ENCODE results near the gene EPX.

The EPX gene

DNA sequence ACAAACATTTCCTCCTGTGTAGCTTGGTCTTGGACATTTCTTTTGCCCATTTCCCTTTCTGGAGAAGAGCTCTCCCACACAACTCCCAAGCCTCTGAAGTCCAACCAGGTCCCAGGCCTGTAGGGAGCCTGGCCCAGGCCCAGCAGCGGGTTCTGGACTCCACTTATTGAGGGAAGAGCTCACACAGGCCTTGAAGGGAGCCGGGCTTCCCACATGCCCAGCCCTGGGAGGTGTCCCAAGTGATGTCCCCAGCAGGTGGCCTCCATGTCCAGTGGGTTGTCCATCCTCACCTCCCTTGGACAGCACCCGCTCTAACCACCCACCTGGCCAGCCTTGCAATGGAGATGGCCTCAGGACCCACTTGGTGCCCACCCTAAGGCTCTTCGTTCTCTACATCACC lies 5.9 kb upstream of the EPX start:
- no peak for DNase-seq

DNA sequence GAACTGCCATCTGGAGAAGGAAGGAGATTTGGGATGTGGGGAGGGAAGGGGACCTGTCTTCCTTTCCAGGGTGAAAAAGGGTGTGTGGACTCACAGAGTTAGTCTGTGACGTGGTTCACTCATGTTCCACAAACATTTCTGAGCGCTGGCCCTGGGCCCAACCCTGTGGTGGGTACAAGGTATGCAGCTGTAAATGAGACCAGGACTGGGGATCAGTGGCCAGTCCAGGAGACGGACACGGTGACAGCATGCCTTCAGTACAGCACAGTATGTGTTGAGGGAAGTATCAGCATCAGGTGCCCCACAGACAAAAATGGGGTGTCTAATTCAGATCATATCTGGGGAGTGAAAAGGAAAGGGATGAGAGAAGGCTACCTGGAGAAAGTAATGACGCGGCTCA lies 5.5 kb upstream of the EPX start:
- DNase-seq = no peak

DNA sequence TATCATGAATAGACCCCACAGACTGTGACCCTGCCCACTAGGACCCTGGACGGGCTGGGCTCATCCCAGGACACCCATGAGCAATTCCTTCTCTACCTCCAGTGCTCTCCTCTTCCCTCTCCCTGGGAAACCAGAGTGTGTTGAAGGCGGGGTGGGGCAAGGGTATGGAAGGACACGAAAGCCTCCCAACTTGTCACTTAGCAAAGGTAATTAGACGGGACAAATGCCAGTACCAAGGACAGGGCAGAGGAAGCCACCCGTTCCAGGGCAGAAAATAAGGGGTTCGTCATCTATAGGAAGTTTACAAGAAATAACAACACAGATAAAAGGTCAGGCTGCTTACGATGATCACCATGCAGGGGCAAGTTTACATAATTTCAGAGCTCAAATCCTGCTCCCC lies 4.9 kb upstream of the EPX start:
- DNase-seq = no peak

DNA sequence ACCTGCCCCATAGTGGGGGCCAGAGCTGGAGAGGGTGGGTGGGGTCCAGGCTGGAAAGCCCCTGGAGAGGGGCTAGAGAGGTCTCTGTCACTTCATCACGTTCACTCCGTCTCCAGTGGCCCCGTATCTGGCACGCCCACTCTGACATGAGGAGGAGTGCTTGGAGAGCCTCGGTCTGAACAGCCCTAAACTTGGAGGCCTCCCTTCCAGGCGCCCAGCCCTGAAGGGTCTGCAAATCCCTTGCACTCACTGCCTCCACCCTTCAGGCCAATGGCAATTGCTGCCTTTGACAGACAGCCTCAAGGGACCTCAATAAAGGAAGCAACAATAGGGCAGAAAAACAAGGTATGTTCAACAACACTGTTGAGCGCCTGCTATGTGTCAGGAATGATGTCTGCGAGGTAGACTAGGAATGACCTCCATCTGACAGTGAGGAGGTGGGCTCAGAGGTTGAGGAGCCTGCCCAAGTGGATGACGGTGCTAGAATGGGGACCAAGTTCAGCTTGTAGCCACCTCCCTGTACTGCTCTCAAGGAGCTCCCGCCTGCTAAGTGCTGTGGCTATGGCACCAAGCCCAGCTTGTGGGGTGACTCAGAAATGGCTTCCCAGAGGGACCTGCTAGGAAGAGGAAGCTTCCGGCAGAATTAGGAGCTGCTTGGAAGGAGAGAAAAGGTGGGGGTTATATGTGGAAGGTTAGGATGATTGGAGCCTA lies 2.9 kb upstream of the EPX start:
- no peak for DNase-seq

DNA sequence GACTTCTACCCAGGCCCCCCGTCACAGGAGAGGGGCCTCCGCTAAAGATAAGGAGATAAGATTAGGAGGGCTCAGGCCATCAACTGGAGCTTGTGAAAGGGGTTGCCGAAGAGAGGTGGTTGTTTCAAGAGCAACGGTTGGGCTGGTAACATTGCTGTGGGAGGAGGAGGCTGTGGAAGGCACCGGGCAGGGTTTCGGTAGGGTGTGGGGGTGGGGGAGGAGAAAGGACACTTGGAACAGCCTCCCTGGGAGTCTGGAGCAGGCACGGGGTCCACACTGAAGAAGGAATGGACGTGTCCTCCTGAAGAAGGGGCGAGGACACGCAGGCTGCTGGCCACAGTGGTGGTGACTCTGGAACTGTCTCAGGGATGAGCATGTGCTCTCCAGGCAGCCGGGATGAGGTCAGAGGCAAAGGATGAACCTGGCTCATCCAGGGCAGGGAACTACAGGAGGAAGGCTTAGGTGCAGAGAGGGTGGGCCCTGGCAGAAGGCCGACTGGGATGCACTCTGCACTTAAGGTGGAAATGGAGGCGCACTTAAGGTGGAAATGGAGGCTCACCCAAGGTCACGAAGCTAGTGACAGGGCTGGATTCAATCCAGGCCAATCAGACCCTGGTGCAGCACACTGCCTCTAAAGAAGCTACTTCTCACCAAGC lies 1.2 kb upstream of the EPX start:
- DNase-seq = no peak

DNA sequence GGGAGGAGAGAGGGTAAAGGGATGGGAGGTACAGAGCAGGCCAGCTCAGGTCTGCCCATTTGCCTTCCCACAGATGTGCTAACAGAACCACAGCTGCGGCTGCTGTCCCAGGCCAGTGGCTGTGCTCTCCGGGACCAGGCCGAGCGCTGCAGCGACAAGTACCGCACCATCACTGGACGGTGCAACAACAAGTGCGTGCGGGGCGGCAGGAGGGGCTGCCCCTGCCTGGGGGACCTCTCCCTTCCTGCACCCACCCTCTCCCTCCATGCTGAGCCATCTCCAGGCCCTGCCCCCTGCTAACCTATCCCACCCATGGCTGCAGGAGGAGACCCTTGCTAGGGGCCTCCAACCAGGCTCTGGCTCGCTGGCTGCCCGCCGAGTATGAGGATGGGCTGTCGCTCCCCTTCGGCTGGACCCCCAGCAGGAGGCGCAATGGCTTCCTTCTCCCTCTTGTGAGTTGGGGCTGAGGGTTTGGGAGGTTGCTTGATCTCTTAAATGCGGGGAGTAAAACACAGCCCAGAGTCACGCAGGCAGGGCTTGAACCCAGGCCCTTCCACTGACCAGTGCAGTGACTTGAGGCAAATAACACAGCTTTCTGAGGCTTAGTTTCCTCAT lies 1.2 kb downstream of the EPX start:
- no peak for DNase-seq

DNA sequence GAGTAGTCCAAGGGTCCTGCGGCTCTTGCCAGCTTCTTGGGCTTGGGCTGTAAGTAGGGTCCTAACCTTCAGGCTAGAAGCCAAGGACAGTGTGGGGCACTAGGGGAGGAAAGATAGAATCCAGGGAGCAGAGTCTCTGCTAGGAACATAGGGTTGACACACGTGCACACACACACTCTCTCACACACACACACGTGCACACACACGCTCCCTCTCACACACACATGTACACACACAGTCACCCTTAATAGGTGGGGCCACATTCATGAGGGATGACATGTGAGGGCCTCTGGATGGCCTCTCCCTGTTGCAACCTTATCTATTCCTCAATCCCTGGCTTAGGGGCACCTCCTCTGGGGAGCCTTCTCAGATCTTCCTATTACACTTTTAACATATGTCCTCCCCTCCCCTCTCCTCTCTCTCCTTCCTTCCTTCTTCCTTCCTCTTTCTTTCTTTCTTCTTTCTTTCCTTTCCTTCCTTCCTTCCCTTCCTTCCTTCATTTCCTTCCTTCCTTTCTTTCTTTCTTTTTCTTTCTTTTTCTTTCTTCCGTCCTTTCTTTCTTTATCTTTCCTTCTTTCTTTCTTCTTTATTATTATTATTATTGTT lies 3.1 kb downstream of the EPX start:
- DNase-seq = no peak

DNA sequence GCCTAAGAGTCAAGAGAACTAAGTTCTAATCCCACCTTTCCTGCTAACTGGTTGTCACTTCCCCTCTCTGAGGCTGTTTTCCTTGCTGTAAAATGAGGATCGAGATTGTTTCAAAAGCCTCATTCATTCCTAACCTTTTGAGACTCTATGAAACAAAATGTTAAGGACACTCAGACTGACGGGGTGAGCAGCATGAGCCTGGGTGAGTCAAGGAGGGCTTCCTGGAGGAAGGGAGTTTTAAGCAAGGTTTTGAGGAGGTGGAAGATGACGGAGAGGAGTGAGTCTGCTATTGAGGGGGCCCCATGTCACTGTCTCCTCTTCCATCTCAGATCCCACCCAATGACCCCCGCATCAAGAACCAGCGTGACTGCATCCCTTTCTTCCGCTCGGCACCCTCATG lies 4.1 kb downstream of the EPX start:
- no peak for DNase-seq

DNA sequence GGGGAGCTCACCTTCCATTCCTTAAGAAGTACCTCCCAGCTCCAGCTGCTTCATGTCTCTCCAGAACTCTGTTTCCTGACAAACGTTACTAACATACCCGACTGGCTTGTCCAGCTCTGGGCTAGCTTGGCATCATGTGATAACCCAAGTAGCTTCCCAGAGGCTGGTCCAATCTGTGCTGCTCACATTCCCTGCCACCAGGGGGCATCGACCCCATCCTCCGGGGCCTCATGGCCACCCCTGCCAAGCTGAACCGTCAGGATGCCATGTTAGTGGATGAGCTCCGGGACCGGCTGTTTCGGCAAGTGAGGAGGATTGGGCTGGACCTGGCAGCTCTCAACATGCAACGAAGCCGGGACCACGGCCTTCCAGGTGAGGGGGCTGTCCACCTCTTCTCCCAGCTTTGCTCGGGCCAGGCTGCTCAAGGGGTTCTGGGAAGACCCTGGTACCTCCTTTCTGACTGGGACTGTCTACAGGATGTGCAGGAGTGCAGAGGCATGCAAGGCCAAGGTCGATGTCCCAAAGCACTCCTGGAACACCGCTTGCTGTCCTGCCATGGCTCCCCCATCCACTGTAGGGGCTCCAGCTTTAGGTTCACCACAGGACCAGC lies 7.6 kb downstream of the EPX start:
- DNase-seq = peak; percentile 55

DNA sequence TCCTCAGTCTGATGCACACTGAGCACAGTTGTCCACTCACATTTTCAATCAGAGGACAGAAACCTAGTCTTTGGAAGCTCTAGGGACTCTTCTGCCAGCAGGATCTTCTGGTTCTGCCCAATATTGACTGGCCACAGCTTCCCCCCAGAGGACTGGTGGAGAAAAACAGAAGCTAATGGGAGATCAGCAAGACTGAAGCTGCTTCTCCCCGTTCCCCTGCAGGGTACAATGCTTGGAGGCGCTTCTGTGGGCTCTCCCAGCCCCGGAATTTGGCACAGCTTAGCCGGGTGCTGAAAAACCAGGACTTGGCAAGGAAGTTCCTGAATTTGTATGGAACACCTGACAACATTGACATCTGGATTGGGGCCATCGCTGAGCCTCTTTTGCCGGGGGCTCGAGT lies 10.3 kb downstream of the EPX start:
- DNase-seq = no peak

DNA sequence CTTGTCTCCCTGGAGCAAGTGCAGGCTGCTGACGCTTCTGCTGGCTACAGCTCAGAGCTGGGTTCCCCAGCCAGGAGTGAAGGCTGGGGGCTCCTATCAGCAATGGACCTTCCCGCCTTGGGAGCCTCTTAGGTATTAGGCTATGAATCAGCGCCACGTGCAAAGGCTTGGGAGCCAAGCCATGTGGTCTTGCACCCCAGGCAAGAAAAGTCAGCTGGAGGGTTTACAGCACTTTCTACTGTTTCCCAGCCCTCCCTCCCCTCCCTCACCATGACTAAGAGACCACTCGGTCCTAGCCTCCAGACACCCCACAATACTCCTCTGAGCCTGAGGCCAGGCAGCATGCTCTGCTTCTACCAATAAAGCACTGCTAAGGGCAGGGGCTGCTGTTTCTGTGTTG lies 12.3 kb downstream of the EPX start:
- DNase-seq = no peak

DNA sequence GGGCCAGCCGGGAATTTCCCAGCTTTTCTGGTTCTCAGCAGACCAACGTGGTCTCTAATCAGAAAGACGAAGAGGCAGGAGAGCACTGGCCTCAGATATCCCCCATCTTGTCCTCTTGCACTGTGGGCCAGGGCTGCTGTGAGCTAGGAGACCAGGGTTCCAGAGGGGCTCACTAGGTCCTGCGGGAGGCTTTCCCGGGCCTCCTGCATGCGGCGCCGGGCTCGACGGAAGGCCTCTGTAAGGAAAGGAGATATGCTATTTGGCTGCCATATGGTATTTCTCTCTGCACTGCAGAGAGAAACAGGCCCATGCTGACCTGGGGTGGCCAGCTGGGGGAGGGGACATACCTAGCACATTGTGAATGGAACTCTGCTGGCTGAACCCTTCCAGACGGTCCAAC lies 13.4 kb downstream of the EPX start:
- DNase-seq = no peak

DNA sequence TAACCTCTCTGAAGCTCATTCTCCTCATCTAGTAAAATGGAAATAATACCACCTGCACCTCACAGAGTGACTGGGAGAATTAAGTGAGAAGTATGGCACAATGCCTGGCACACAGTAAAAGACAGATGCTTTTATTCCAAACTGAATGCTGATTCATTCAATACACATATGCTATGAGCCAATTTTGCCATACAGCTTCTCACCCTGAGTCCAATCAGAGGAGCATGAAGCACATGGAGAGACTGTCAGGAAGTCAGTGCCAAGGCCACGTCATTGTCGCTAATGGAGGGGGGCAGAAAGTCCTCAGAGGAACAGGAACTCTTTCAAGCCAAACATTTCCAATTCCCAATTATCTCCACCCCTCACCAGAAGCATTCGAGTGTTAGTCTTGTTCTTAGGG lies 14.9 kb downstream of the EPX start:
- no peak for DNase-seq

DNA sequence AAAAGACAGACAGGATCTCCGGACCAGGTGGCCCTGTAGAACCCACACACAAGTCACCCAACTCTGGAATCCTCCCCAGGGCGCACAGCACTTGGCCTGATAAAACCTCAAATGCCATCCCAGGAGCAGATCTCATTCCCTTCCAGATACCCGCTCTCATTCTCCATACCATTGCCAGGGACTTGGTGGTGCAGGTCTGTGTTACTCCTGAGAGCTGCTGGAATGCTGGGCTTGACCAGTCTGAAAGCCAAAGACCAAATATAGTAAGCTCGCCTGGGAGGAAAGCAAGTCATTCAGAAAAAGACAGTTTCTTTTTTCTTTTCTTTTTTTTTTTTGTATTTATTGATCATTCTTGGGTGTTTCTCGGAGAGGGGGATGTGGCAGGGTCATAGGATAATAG lies 15.8 kb downstream of the EPX start:
- no peak for DNase-seq

DNA sequence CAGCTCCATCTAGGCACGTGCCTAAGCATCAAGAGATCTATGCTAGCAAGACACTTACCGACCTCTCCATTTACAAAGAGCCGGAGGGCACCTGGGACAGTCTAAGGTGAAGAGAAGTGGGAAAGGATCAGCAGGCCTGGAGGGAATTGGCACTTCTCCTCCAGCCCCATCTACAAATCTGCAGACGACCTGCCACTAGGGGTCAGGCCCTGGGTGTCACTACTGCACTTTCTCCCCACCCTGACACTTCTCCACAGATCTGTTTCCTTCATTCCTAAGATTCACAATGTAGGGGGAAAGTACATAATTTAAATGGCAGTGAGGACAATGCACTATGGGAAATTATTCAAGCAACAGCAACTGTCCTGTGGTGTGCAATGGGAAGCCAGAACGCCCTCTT lies 18.4 kb downstream of the EPX start:
- no peak for DNase-seq

DNA sequence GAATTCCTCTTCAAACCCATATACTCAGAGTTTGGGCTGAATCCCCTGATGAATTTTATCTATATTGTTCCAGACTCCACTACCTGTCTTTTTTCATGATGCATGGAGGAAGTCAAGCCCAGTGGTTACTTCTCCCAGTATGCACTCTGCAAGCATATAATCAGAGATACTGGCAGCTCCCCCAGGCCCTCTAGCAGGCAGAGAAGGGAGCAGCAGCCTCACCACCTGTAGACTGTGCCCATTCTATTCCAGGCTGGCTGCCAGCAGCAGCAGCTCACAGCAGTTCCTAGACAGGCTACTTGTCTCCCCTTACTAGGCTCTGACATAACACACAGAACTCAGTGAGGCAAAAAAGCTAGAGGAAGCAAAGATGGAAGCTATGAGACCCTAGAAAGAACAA lies 23.2 kb downstream of the EPX start:
- DNase-seq = no peak

DNA sequence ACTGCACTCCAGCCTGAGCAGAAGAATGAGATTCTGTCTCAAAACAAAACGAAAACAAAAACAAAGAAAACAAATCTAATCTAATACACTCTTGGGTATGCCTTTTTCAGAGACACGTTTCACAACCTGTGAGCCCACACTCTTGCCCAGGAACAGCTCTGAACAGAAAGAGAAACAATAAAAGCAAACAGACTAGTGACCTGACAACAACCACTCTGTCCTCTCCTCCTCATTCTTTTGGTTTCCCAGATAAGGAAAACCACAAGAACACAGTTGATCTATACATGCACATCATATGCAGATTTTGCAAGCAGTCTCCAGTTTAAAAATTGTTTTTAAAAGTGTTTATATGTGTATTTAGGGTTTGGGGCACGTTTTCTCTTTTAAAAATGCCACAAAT lies 25.2 kb downstream of the EPX start:
- DNase-seq = no peak

DNA sequence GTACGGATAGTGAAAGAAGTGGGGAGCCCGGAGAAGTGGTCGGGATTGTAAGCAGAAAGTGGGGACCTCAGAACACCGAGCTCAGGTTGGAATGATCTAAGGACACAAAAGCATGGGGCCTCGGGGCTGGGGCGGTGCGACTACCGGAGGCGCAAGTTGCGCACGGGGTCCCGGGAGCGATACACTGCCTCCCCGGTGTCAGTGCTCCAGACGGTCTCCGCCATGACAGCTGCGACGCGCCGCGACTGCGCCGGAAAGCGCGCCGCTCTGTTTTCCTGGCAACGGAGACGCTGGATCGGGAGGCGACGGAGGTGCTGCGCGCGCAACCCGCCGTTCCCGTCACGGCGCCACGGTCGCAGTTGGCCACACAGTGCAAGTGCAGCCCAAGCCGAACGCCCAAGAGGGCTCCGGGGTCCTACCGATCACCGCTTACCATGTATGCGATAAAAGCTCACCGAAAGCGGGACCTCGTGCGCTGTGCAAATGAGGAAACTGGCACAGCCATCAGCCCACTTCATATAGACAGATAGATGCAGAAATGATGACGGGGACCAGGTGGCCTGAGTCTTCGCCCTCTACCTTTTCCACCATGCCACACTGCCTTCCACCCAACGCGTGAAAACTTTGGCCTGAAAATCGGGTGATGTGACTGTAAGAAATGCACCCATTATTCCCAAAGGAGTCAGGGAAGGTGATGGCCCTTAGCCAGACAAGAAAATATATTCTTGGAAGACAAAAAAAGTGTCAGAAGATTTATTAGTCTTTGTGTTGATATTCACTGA lies 26.7 kb downstream of the EPX start, which contains the start of gene MKS1:
TSS of gene MKS1 (minus strand) at position 249 of the 782 bp plus-strand sequence. CDS start at position 224, 25 bp downstream.
- DNase-seq = peak; percentile 94

DNA sequence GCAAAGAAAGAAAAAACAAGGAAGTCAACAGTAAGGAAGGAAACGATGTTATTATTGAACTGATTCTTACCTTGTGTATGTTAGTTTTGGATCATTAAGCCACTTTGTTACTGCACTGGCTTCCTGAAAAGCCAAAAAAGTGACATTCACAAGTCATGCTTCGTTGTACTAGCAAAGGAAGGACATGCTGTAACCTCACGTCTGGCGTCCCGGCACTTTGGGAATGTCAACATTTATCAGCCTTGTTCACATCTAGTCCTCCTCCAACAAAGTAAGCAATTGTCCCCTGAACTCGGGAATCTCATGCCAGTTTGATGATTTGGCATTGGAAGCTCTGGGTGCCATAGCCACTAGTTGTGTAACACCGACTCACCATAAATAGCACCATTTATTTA lies 27.3 kb downstream of the EPX start:
- no peak for DNase-seq

DNA sequence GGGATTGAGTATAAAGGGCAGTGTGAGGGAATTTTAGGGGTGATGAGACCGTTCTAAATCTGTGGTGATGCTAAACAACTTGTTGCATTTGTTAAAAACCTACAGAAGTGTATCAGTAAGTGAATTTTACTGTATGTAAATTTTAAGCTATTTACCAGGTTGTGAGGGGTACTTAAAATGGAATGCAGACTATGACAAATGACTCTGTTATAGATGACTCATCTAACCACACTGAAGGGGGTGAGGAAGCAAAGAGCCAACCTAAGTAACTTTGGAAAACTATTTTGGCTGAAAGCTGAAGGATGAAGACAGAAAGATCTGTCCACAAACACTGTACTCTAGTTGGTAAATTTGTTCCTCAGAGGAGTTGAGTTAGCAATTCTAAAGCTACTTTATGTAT lies 31.8 kb downstream of the EPX start:
- no peak for DNase-seq

DNA sequence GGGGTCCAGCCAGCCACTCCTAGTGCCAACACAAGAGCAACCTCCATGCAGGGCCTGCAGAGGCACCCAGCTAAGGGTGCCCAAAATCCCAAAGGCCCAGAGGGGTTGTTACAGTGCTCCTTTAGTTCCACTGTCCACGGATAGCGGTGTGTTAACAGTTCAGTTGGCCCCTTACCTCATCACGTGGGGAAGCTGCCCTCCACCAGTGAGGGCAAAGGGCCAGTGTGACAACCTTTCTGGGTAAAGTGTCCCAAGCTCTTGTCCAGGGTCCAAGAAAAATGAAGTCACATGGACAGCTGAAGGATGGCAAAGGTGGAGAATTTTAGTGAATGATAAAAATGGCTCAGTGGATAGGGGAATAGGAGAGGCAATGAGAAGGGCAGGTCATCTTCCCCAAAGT lies 35.2 kb downstream of the EPX start:
- no peak for DNase-seq

DNA sequence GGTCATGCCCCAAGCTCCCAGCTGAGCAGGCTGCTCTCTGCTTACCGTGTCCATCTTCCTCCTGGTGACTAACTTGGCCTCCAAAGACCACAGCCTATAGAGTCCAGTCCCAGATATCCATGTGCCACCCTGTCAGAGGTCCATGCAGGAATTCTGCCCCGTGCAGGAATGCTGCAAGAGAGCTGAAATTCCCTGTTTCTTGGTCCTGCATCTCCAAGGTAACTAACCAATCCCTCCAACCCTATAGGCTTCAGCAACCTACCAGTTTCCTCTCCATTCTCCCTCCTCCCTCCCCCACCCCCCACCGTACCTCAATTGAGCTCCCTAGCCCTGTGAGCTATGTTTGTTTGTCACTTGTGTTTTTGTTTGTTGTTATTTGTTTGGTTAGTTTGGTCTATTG lies 36.2 kb downstream of the EPX start:
- DNase-seq = no peak

DNA sequence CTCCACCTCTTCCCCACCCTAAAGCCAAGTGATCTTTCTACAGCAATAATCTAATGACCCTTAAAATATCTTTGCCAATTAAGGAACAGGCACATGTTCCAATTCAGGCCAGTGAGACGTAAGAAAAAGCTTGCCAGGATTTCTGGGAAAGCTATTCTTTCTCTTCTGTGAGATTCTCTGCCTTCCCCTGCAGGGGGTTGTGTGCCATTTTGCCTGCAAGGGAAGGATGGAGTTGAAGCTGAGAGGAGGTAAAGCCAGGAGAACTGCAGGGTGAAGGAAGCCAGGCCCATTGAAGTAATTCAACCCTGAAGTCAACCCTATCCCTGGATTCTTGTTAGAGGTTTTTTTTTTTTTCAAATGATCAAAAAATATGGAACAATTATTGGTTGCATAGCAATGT lies 36.9 kb downstream of the EPX start:
- DNase-seq = no peak
